Astrocyte (in vitro differentiated cells and primary cell): ENCODE results near the gene CYBA.

Source experiments
- EZH2 ChIP-seq: IDR thresholded peaks from 2 replicates; pipeline ENCODE4 v1.6.1; 2012; ENCODE audit warnings: mild to moderate bottlenecking, low read length, inconsistent platforms; ENCODE audit not compliant: insufficient read depth
- TF ChIP-seq, protein P1 (sequence below): IDR thresholded peaks from 2 replicates; pipeline ENCODE4 v1.5.1; 2011; ENCODE audit warnings: low read depth, mild to moderate bottlenecking, inconsistent platforms, low read length, moderate library complexity; ENCODE audit not compliant: insufficient read depth

DNA sequence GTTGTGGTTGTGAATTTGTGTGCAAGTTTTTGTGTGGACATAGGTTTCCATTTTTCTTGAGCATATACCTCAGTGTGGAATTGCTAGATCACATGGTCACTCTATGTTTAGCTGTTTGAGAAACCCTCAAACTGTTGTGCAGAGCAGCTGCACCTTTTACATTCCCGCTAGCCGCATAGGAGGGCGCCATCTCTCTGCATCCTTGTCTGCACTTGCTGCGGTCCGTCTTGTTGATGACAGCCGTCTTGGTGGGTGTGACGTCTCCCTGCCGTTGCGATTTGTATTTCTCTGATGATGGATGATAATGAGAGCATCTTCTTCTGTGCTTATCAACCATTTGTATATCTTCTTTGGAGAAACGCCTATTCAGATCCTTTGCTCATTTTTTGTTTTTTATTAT lies 37.6 kb downstream of the CYBA start:
- no peak for TF ChIP-seq EZH2
- TF ChIP-seq, protein P1, sequence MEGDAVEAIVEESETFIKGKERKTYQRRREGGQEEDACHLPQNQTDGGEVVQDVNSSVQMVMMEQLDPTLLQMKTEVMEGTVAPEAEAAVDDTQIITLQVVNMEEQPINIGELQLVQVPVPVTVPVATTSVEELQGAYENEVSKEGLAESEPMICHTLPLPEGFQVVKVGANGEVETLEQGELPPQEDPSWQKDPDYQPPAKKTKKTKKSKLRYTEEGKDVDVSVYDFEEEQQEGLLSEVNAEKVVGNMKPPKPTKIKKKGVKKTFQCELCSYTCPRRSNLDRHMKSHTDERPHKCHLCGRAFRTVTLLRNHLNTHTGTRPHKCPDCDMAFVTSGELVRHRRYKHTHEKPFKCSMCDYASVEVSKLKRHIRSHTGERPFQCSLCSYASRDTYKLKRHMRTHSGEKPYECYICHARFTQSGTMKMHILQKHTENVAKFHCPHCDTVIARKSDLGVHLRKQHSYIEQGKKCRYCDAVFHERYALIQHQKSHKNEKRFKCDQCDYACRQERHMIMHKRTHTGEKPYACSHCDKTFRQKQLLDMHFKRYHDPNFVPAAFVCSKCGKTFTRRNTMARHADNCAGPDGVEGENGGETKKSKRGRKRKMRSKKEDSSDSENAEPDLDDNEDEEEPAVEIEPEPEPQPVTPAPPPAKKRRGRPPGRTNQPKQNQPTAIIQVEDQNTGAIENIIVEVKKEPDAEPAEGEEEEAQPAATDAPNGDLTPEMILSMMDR: no peak
